Measurements from ENCODE around the gene IFNAR2. TPM values are rescaled to one million over a fixed set of nuclear protein-coding genes. Genes with fewer than 3 reads are reported as not detected.
"Not testable (repeated sequence)": the region's sequence is repeated elsewhere in the genome, so short reads cannot be mapped to it uniquely, and the experiment has no call there.

The IFNAR2 gene
- total RNA-seq, 2 experiments from 2014 or later, result 26.2 to 30.4 TPM

GRCh38 chr21:33238146-33238545, 8.4 kb downstream of the IFNAR2 start:
- CTCF ChIA-PET, result interaction anchor here (0.6 to 1.5 kb wide), 2 partner anchors 10 to 34 kb away, joined by 3 to 4 read pairs; no protein-coding TSS in a partner anchor
- POLR2A ChIA-PET, result interaction anchor here (0.9 to 1.4 kb wide), 2 partner anchors 28 to 87 kb away, joined by 3 to 4 read pairs; partner anchors contain the start of genes IFNAR1 and IL10RB

- POLR2A ChIA-PET, result interaction anchor here (0.7 to 1.4 kb wide), 4 partner anchors 19 to 355 kb away, joined by 3 to 7 read pairs (median 4); partner anchors contain the start of genes IFNAR1 and IL10RB
These were observed 9.0 kb downstream of the IFNAR2 start for GRCh38 chr21:33238565-33239255.

GRCh38 chr21:33239559-33240127, 9.9 kb downstream of the IFNAR2 start:
- POLR2A ChIA-PET, result interaction anchor here (0.7 to 1.3 kb wide), 2 partner anchors 10 to 26 kb away, joined by 3 to 4 read pairs; partner anchors contain the start of genes IFNAR2 and IL10RB
- CTCF ChIA-PET, result interaction anchor here (0.6 kb wide), 1 partner anchor 35 kb away, joined by 5 read pairs; no protein-coding TSS in a partner anchor

More at GRCh38 chr21:33238565-33239255, 9.0 kb downstream of the IFNAR2 start:
- CTCF ChIA-PET, result interaction anchor here (0.6 to 1.5 kb wide), 3 partner anchors 11 to 36 kb away, joined by 3 to 5 read pairs (median 4); no protein-coding TSS in a partner anchor

- ChIA-PET POLR2A (interaction anchor here (1.3 kb wide), 1 partner anchor 10 kb away, joined by 3 read pairs; the partner anchor contains the start of gene IFNAR2), CTCF (no interaction called here)
These were observed 10.7 kb downstream of the IFNAR2 start for GRCh38 chr21:33240404-33240803.

- ChIA-PET CTCF (no interaction called here), POLR2A (no interaction called here)
These were observed 12.1 kb downstream of the IFNAR2 start for GRCh38 chr21:33241846-33242245.

- CTCF ChIA-PET, result not testable (repeated sequence)
- POLR2A ChIA-PET, result interaction anchor here (0.6 kb wide), 1 partner anchor 26 kb away, joined by 7 read pairs; no protein-coding TSS in a partner anchor
These were observed 13.1 kb downstream of the IFNAR2 start for GRCh38 chr21:33242846-33243245.

- POLR2A ChIA-PET, result no interaction called here
- CTCF ChIA-PET, result no interaction called here
These were observed 14.5 kb downstream of the IFNAR2 start for GRCh38 chr21:33244082-33244778.

- ChIA-PET CTCF (no interaction called here), POLR2A (interaction anchor here (1.2 kb wide), 1 partner anchor 17 kb away, joined by 3 read pairs; no protein-coding TSS in a partner anchor)
These were observed 15.0 kb downstream of the IFNAR2 start for GRCh38 chr21:33244779-33245105.

GRCh38 chr21:33245289-33245918, 15.7 kb downstream of the IFNAR2 start:
- ChIA-PET POLR2A (interaction anchor here (1.2 kb wide), 1 partner anchor 18 kb away, joined by 3 read pairs; no protein-coding TSS in a partner anchor), CTCF (interaction anchor here (0.7 kb wide), 1 partner anchor 10 kb away, joined by 3 read pairs; no protein-coding TSS in a partner anchor)

- POLR2A ChIA-PET, result no interaction called here
These were observed 16.8 kb downstream of the IFNAR2 start for GRCh38 chr21:33246506-33246905.

GRCh38 chr21:33246963-33247362, 17.2 kb downstream of the IFNAR2 start:
- CTCF ChIA-PET, result no interaction called here
- POLR2A ChIA-PET, result no interaction called here

More at GRCh38 chr21:33246506-33246905, 16.8 kb downstream of the IFNAR2 start:
- CTCF ChIA-PET, result no interaction called here

GRCh38 chr21:33247599-33247998, 17.9 kb downstream of the IFNAR2 start:
- ChIA-PET CTCF (interaction anchor here (0.7 kb wide), 1 partner anchor 50 kb away, joined by 3 read pairs; no protein-coding TSS in a partner anchor), POLR2A (no interaction called here)

GRCh38 chr21:33249331-33250002, 19.7 kb downstream of the IFNAR2 start:
- ChIA-PET CTCF (no interaction called here), POLR2A (no interaction called here)

GRCh38 chr21:33251119-33251518, 21.4 kb downstream of the IFNAR2 start:
- ChIA-PET CTCF (interaction anchor here (1.2 kb wide), 1 partner anchor 54 kb away, joined by 4 read pairs; no protein-coding TSS in a partner anchor), POLR2A (interaction anchor here (0.7 kb wide), 1 partner anchor 17 kb away, joined by 3 read pairs; no protein-coding TSS in a partner anchor)

- POLR2A ChIA-PET, result interaction anchor here (0.6 kb wide), 1 partner anchor 13 kb away, joined by 3 read pairs; the partner anchor contains the start of gene IL10RB
- CTCF ChIA-PET, result not testable (repeated sequence)
These were observed 23.6 kb downstream of the IFNAR2 start for GRCh38 chr21:33253382-33253781.

- POLR2A ChIA-PET, result interaction anchor here (0.6 to 2.2 kb wide), 3 partner anchors 11 to 152 kb away, joined by 3 to 8 read pairs (median 5); partner anchors contain the start of gene IL10RB
These were observed 25.0 kb downstream of the IFNAR2 start for GRCh38 chr21:33254766-33255165.

GRCh38 chr21:33255404-33255803, 25.7 kb downstream of the IFNAR2 start:
- CTCF ChIA-PET, result interaction anchor here (1.2 to 1.5 kb wide), 3 partner anchors 10 to 70 kb away, joined by 3 to 4 read pairs (median 3); partner anchors contain the start of gene IFNAR1
- POLR2A ChIA-PET, result interaction anchor here (0.6 to 2.2 kb wide), 2 partner anchors 11 to 151 kb away, joined by 5 to 8 read pairs; partner anchors contain the start of gene IL10RB

More at GRCh38 chr21:33254766-33255165, 25.0 kb downstream of the IFNAR2 start:
- CTCF ChIA-PET, result interaction anchor here (1.2 kb wide), 1 partner anchor 9 kb away, joined by 3 read pairs; no protein-coding TSS in a partner anchor

GRCh38 chr21:33256019-33256418, 26.3 kb downstream of the IFNAR2 start:
- POLR2A ChIA-PET, result interaction anchor here (2.2 kb wide), 1 partner anchor 10 kb away, joined by 5 read pairs; the partner anchor contains the start of gene IL10RB
- CTCF ChIA-PET, result interaction anchor here (1.2 to 1.5 kb wide), 3 partner anchors 10 to 69 kb away, joined by 3 to 4 read pairs (median 3); partner anchors contain the start of gene IFNAR1

Data from activated CD8-positive, alpha-beta memory T cell treated with anti-CD3 and anti-CD28 coated beads for 36 hours (primary cell).